Fibroblast of skin of right biceps (primary cell): Measurements from ENCODE around the gene CCT5.
"Not testable (repeated sequence)": the region's sequence is repeated elsewhere in the genome, so short reads cannot be mapped to it uniquely, and the experiment has no call there.

Experiments
- DNase-seq: peaks from one replicate; pipeline ENCODE4 v3.0.0-alpha.2; 2013

The CCT5 gene

DNA sequence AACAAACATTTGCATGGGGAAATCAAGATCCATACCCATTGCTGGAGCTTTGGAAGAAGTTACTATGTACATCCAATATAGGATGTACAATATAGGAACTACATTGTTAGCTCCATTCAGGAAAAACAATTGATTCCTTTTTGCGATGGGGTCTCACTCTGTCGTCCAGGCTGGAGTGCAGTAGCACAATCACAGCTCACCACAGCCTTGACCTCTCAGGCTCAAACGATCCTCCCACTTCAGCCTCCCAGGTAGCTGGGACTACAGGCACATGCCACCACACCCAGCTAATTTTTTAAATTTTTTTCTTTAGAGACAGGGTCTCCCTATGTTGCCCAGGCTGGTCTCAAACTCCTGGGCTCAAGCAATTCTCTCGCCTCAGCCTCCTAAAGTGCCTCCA, 2.9 kb upstream of the CCT5 start:
- DNase-seq = not testable (repeated sequence)

DNA sequence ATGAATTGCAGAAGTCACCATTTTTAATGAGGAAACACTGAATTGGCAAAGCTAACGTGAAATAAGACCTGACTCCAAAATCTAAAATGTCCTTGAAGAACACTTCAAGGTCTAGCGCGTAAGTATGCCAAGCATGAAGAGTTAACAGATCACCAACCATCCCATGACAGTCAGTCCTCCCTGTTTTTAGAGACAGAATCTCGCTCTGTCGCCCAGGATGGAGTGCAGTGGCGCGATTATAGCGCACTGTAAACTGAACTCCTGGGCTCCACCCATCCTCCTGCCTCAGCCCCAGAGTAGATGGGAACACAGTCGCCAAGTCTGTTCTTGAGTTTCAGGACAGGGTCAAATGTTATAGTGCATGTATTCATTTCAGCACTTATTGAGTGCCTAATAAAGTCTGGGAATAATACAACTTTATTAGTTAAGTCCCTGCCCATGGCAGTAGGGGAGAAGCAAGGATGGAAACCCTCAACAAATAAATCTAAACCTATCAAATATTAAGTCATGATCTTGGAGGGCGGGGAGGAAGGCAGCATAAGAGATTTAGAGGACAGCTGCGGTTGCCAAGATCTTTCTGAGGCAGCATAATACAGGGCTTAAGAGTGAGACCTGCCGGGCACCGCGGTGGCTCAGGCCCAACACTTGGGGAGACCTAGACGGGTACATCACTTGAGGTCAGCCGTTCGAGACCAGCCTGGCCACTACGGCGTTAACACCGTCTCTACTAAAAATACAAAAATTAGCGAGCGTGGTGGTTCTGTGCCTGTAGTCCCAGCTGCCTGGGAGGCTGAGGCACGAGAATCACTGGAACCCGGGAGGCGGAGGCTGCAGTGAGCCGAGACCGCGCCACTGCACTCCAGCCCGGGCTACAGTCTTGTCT, 1.5 kb upstream of the CCT5 start:
- no peak for DNase-seq

DNA sequence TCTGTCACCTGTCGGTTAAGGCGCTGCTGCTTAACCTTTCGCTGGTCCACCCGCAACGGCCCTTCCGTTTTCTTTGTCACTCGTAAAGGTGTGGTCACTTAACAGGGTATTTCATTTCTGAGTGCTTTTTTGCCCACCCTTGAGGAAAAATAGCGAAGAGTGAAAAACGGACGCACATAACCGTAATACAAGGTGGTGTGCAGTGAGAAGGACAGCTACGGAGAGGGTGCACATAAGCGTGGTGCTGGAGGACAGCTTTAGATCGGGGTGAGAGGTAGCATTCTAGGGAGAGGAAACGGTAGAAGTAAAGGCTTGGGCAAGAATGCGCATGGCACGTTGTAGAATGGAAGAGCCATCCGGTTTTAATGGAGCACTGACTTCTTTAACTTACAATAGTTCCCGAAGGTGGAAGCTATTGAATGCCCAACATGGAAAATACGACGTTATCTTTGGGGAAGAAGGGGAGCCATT, 761 bp downstream of the CCT5 start:
- DNase-seq = no peak

GRCh38 chr5:10251405-10251804, 1.3 kb downstream of the CCT5 start:
- no peak for DNase-seq

DNA sequence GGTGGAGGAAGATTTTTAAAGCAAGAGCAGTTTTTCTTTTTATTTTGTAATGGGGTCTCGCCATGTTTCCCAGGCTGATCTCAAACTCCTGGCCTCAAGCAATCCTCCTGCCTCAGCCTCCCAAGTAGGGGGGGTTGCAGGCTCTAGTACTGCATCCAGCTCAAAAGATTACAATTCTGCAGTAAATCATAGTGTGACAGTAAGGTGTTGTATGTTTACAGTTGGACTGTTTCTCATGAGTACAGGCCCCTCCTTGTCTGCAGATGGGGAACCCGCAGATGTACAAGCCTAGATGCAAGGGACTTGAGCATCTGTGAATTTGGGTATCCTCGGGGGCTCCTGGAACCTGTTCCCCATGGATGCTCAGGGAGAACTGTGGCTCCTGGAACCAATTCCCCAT, 3.3 kb downstream of the CCT5 start:
- DNase-seq = no peak

DNA sequence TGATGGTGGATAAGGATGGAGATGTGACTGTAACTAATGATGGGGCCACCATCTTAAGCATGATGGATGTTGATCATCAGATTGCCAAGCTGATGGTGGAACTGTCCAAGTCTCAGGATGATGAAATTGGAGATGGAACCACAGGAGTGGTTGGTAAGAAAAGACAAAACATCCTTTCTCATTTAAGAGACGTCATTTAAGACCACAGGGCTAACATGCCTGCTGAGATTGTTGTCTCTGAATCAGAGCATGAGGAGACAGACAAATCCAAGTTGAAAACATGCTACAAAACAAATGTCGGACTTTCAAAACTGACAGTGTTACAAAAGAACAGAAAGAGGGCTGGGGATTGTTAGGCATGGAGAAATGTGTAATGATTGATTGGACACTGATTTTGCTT, 4.6 kb downstream of the CCT5 start:
- DNase-seq = no peak

GRCh38 chr5:10257870-10258269, 7.8 kb downstream of the CCT5 start:
- no peak for DNase-seq

DNA sequence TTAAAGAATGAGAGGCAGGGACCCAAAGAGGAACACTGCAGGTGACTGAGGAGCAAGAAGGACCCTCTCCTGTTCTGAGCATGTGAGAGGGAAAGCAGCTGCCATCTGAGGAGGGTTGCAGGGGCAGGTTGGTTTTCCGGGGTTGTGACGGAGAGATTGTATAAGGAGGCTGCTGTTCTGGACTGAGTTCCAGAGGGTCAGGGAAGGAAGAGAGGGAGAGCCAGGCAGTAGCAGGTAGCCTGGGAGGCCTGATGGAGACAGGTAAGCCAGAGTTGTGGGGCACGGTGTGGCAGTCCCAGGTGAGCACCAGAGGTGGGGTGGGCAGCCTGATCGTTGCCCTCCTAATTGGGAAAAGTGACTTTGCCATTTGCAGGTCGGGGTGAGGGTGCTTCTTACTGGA, 9.8 kb downstream of the CCT5 start:
- DNase-seq = no peak

GRCh38 chr5:10261065-10261464, 11.0 kb downstream of the CCT5 start:
- no peak for DNase-seq

GRCh38 chr5:10262121-10262774, 12.2 kb downstream of the CCT5 start:
- no peak for DNase-seq

DNA sequence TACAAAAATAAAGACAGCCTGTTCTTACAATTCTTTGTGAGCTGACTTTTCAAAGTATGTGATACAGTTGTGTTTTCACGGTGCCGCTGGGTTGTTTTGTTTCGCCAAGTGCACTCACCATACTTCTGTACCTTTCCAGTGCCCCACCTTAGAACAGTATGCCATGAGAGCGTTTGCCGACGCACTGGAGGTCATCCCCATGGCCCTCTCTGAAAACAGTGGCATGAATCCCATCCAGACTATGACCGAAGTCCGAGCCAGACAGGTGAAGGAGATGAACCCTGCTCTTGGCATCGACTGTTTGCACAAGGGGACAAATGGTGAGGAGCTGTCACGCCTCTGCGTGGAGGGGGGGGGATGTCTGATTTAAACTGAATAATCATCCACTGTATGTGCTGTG, 12.9 kb downstream of the CCT5 start:
- DNase-seq = no peak

DNA sequence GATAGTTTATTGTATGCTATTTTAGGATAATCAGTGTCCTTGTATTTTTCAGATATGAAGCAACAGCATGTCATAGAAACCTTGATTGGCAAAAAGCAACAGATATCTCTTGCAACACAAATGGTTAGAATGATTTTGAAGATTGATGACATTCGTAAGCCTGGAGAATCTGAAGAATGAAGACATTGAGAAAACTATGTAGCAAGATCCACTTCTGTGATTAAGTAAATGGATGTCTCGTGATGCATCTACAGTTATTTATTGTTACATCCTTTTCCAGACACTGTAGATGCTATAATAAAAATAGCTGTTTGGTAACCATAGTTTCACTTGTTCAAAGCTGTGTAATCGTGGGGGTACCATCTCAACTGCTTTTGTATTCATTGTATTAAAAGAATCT, 14.5 kb downstream of the CCT5 start:
- peak; percentile 52 for DNase-seq

GRCh38 chr5:10265245-10266109, 15.4 kb downstream of the CCT5 start:
- DNase-seq = no peak

GRCh38 chr5:10266137-10266536, 16.1 kb downstream of the CCT5 start:
- DNase-seq = no peak

- no peak for DNase-seq
These were observed 16.8 kb downstream of the CCT5 start for GRCh38 chr5:10266839-10267238.

DNA sequence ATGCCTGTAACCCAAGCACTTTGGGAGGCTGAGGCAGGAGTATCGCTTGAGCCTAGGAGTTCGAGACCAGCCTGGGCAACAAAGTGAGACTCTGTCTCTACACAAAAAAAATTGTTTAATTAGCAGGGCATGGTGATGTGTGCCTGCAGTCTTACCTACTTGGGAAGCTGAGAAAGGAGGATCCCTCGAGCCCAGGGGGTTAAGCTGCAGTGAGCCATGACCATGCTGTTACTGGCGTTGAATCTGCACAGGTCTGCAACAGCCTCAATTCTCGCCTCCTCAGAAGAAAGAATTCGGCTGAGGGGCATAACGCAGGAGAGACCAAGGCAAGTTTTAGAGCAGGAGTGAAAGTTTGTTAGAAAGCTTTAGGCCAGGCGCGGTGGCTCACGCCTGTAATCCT, 18.0 kb downstream of the CCT5 start:
- no peak for DNase-seq

DNA sequence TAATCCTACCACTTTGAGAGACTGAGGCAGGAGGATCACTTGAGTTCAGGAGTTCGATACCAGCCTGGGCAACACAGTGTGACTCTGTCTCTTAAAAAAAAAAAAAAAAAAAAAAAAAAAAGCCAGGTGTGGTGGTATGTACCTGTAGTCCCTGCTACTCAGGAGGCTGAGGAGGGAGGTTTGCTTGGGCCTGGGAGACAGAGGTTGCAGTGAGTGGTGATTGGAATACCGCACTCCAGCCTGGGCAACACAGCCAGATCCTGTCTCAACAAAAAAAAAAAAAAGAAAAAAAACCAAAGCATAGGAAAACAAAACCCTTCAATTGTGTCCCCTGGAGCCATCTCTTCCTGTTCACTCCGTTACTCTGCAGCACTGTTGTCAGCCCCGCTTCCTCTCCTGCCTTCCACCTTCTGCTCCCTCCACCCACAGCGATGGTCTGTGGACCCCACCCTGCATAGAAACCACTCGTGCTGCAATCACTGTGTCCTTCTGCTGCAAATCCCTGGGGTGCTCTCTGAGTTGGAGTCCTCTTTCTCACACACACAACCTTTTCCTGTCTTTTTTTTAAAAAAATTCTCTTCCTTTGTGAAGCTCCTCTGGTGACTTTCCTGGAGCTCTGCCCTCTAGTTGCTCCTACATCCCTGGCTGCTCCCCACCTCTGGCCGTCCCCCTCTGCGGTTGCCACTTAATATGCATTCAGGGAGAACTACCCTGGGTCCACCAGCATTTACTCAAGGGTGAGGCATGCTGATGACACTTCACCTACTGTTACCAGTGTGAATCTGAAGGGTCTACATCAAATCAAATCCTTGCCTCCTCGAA, 22.2 kb downstream of the CCT5 start:
- DNase-seq = no peak

DNA sequence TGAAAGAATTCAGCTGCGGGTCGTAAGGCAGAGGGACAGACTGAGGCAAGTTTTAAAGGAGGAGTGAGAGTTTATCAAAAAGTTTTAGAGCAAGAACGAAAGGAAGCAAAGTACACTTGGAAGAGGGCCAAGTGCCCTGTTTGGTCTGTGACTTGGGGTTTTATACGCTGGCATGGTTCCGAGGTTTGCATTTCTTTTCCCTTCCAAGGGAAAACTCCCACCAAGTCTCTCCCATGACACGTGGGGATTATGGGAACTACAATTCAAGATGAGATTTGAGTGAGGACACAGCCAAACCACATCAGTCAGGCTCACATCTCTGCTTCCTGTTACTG, 22.8 kb downstream of the CCT5 start:
- DNase-seq = not testable (repeated sequence)

DNA sequence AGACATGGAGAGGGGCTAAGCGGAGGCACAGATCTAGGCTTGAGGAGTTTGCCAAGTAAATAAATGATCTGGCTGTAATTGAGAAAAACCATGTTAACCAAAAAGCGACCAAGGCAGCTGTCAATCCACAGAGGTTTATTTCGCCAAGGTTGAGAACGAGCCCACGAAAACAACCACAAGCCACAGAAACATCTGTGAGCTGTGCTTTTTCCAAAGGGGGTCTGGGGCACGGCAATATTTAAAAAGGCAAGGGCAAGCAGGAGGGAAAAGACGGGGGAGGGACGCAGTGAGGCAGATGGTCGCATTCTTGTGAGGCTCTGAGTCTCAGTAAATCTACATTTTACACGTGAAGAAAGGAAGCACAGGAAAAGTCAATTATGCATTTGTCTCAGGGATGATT, 25.4 kb downstream of the CCT5 start:
- no peak for DNase-seq

DNA sequence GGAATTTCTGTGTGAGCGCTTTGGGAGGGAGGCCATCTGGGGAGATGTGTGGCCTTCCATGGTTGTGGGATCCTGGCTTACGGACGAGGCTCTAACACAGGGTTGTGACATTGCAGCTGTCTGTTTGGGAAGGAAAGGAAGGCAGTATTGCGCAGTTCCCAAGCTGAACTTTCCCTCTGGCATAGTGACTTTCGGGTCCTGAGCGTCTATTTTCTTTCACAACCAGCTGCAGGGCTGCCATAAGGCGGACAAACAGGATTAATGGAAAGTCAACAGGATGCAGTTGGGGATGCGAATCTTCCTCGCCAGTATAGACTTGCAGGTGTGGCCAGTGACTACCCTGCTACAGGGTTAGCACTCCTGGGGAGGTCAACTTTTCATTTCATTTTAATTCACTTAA, 25.9 kb downstream of the CCT5 start:
- no peak for DNase-seq

GRCh38 chr5:10276691-10277090, 26.6 kb downstream of the CCT5 start:
- no peak for DNase-seq

- DNase-seq = no peak
These were observed 27.9 kb downstream of the CCT5 start for GRCh38 chr5:10277773-10278630.
